Subcutaneous adipose tissue (tissue), 4 donors: ENCODE data around the gene CFDP1. TPM values are rescaled to one million over a fixed set of nuclear protein-coding genes. Genes with fewer than 3 reads are reported as not detected.

Source experiments
- total RNA-seq, 4 donors: library from RNA; depleted of rRNA; stranded (reverse); fragments of >200 nt; gene quantifications; one replicate each; pipeline ENCODE4 v1.1.0, GENCODE V29; 2016
- TF ChIP-seq, protein P1 (sequence below): fragments of 450-650 bp; IDR thresholded peaks from one replicate; pipeline ENCODE4 v1.5.1; 2016; ENCODE audit warnings: low read depth, mild to moderate bottlenecking, control low read depth, antibody characterized with exemption, moderate library complexity

CFDP1 gene
- total RNA-seq, 4 donors from 2014 or later = 38.6 to 60.7 (median 57.0) TPM

DNA sequence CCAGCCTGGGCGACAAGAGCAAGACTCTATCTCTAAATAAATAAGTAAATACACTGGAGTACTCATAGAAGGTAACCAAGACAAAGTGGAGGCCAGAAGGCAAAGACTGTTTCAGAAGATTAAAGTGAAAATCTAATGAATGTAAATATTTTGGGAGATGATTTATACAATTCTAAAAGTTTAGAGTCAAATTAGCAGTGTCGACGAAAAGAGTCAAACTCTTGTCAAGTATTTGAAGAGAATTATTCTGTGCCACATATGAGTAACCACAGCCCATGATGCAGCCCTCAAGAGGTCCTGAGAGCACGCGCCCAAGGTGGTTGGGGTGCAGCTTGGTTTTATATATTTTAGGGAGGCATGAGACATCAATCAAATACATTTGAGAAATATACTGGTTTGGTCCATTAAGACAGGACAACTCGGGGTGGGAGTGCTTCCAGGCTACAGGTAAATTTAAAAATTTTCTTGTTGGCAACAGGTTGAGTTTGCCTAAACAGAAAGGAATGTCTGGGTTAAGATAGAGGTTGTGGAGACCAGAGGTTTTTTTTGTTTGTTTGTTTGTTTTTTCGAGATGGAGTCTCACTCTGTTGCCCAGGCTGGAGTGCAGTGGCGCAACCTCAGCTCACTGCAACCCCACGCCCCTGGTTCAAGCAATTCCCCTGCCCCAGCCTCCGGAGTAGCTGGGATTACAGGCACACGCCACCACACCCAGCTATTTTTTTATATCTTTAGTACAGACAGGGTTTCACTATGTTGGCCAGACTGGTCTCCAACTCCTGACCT is 3.5 kb downstream of the CFDP1 start:
- TF ChIP-seq, protein P1, sequence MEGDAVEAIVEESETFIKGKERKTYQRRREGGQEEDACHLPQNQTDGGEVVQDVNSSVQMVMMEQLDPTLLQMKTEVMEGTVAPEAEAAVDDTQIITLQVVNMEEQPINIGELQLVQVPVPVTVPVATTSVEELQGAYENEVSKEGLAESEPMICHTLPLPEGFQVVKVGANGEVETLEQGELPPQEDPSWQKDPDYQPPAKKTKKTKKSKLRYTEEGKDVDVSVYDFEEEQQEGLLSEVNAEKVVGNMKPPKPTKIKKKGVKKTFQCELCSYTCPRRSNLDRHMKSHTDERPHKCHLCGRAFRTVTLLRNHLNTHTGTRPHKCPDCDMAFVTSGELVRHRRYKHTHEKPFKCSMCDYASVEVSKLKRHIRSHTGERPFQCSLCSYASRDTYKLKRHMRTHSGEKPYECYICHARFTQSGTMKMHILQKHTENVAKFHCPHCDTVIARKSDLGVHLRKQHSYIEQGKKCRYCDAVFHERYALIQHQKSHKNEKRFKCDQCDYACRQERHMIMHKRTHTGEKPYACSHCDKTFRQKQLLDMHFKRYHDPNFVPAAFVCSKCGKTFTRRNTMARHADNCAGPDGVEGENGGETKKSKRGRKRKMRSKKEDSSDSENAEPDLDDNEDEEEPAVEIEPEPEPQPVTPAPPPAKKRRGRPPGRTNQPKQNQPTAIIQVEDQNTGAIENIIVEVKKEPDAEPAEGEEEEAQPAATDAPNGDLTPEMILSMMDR = no peak

DNA sequence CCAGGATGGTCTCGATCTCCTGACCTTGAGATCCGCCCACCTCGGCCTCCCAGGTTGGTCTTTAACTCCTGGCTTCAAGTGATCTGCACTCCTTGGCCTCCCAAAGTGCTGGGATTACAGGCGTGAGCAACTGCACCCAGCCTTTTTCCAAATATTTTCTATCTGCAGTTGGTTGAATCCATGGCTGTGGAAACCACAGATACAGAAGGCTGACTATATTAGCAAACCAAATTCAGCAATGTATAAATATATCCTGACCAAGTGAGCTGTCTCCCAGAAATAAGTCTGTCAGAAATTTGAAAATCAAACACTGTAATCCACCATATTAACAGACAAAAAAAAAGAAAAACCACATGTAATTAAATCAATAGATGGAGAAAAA is 9.6 kb downstream of the CFDP1 start:
- TF ChIP-seq, protein P1 = no peak

DNA sequence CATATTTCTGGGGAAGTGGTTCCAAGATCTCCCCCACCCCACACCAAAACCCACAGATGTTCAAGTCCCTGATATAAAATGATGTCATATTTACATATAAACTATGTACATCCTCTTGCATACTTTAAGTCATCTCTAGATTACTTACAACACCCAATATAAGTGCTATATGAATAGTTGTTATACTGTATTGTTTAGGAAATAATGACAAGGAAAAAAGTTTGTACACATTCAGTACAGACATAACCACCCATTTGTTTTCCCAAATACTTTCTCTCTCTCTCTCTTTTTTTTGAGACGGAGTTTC is 11.5 kb downstream of the CFDP1 start:
- TF ChIP-seq, protein P1 = no peak

DNA sequence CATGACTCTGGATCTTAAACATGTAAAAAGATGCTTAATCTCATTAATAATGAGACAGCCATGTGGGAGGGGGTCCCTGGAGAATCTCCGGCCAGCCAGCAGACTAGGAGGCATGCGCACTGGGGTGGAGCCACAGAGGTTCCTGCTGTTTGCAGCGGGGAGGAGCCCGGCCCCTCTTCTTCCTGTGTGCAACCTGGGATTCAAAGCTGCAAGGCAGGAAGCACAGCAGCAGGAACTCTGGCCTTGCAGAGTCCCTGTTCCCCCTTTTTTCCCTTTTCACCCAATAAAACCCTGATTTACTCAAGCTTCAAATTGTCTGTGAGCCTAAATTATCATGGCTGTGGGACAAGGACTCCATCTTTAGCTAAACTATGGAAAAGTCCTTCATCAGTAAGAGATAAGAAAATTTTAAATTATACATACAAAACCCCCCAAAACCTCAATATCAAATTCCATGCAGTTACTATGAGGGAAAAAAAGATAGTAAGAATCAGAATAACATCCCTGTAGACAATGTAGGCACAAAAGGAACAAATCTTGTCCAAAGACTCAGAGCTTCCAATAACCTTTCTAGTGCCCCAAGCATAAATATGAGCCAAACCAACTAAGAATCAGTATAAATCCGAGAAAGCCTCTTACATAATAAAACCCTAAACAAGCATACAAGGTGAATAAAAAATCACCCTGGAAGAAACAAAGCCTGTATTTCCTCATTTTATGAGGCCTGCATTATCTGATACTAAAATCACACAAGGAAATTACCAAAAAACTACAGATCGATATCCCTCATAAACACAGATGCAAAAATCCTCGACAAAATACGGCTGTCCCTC is 12.1 kb downstream of the CFDP1 start:
- TF ChIP-seq, protein P1 = no peak

DNA sequence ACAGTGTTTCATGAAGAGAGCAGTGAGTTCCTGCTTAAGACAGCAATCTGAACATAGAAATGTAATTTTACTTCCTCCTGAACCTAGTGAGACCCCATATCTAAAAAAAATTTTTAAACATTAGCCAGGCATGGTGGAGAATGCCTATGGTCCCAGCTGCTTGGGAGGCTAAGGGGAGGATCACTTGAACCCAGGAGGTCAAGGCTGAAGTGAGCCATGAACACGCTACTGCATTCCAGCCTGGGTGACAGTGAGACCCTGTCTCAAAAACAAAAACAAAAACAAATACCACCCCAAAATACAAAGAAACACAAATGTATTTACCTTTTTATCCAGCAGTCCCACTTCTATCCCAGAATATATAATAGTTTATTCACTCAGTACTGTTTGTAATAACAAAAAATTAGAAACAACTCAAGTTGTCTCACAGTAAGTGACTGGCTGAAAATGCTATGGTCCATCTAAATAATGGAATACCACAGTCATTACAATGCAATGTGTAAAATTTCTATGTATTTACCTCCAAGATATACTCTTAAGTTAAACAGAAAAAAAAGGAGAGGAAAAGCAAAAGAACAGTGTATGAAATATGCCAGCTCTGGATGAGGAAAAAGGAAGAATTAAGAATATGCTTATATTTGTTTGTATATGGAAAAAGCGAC is 16.3 kb downstream of the CFDP1 start:
- TF ChIP-seq, protein P1 = no peak

DNA sequence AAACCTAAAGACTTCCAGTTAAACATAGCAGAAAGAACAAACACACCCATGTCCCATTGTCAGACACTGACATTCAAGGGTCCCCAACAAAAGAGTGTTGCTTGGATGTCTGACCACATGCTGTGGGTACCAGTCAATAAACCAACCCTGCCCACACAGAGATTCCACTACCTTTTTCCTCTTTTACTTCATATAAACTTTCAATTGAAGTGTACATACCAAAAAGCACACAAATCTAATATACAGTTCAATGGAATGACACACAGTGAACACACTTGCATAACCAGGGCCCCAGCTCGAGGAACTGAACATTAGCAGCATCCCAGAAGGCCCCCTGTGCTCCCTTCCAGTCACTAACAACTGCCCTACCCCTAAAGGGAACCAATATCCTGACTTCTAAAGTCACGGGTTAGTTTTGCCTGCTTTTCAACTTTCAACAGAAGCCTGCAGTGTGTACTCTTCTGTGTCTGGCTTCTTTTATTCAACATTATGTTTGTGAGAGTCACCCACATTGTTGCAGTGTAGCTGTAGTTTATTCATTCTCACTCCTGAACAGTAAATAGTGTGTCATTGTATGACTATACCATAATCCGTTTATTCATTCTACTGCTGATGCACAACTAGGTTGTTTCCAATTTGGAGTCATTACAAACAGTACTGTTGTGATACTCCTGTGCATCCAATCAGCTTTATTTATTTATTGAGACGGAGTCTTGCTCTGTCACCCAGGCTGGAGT is 18.0 kb downstream of the CFDP1 start:
- TF ChIP-seq, protein P1 = no peak
